CD1c-positive myeloid dendritic cell (primary cell): ENCODE results near the gene PACRG.
"Not testable (repeated sequence)": the region's sequence is repeated elsewhere in the genome, so short reads cannot be mapped to it uniquely, and the experiment has no call there.

Source experiments
- DNase-seq: peaks from one replicate; pipeline ENCODE4 v3.0.0-alpha.2; 2016; ENCODE audit errors: extremely low spot score

PACRG gene

GRCh38 chr6:162727322-162728182 is at the start of gene PACRG, which contains the start of gene PRKN:
Gene PACRG, plus strand, starts transcription at chr6:162727974.
Gene PRKN, minus strand, starts transcription at chr6:162727766.
- DNase-seq: peak; percentile 98

DNA sequence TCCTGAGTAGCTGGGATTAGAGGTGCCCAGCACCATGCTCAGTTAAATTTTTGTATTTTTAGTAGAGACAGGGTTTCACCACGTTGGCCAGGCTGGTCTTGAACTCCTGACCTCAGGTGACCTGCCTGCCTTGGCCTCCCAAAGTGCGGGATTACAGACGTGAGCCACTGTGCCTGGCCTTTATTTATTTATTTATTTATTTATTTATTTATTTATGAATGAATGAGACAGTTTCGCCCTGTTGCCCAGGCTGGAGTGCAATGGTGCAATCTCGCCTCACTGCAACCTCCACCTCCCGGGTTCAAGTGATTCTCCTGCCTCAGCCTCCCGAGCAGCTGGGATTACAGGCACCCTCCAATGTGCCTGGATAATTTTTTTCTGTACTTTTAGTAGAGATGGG is 48.9 kb upstream of the PACRG start:
- not testable (repeated sequence) for DNase-seq

GRCh38 chr6:162679681-162680080 is 48.1 kb upstream of the PACRG start:
- no peak for DNase-seq

GRCh38 chr6:162680367-162680766 is 47.4 kb upstream of the PACRG start:
- DNase-seq: no peak

DNA sequence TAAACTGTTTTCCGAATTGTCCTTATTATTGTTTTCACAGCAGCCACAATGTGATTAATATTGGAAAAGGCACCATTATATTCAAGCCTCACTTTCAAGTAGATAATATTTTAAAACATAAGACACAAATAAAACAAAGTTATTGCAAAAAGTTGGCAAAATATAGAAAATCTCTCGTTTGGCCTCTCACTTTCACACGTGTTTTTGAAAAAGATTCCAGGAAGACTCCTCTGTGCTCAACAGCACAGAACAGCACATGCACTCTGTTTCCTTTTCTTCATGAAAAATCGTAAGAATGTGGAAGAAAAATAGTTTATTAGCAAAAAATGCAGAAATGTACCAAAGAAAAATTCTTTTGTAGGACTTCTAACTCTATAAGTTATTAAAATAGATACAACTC is 46.9 kb upstream of the PACRG start:
- DNase-seq: no peak

DNA sequence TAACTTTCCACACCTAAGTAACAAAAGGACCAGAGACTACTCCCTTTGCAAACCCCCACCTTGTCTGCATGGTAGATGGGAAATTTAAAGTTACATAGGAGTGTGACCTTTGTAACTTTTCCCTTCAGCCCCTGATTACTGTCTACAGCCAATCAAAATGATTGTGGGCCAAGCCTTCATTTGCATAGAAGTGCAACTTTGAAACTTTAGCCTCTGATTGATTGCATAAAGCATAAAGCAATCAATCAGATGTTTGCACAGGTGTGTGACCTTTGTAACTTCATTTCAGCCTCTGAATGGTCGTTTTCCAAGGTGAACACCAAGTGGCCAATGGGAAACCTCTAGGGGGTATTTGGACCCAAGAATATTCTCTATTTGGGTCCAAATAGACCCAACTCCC is 46.3 kb upstream of the PACRG start:
- DNase-seq: no peak

- no peak for DNase-seq
Observed at GRCh38 chr6:162683135-162683534, 44.6 kb upstream of the PACRG start.

DNA sequence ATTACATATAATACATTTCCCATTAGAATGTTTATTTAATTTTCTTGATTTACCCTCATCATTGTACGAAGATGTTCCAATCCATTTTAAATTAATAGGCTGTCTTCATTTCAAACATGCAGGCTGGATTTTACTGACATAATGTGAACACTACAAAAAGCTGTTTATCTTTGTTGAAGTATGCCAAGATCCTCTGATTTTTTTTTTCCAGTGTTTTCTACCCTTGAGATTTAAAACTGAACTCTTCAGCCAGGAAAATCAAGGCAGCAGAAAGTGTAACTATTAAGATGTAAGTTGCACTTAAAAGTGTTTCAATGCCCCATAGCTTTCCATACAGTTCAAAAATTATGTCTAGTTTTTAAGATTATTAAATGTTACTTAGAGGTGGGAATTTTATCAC is 43.7 kb upstream of the PACRG start:
- DNase-seq: no peak

DNA sequence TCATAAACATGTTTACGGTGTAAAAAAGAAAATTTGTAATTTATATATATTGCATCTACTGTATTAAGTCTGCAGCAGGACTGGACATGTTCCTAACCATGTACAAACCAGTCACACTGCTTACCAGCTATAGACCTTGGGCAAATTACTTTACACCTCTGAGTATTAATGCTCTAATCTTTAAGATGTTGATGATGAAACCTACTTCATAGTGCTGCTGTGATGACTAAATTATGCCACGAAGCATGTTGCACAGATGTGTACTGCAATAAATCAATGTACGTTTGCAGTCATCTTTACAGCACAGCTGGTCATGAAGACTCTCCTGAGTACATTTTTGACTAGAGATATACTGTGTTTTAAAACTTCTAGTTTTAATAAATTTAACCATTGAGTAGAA is 42.8 kb upstream of the PACRG start:
- DNase-seq: no peak

GRCh38 chr6:162685586-162685985 is 42.2 kb upstream of the PACRG start:
- DNase-seq: no peak

DNA sequence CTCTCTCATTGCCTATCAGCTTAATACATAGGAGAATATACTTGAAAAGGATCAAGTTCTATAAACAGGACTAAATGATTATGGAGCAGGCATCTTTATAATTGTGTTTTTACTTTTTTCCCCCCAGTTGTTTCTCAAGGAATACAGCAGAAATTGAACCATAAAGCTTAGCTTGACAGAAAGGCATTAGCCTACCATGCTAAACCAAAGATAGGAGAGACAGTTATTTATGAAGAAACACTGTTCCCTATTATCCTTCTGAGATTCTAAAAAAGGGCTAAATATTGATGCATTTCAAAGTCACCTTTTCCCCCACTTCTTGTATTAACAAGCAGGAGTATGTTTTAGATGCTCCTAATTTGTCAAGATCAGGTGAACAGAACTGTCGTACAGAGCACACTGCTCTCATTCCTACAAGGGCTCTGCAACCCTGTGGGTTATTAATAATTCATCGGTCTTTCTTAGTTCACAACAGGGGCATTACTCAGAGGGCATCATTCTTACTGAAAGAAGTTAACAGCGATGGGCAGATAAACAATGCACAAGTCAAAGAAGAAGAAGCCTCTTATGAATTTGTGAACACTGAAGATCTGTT is 38.9 kb upstream of the PACRG start:
- DNase-seq: no peak

GRCh38 chr6:162690158-162690557 is 37.6 kb upstream of the PACRG start:
- DNase-seq: no peak

- DNase-seq: no peak
Observed at GRCh38 chr6:162697872-162698403, 29.8 kb upstream of the PACRG start.

GRCh38 chr6:162698440-162698839 is 29.3 kb upstream of the PACRG start:
- DNase-seq: no peak

- no peak for DNase-seq
Observed at GRCh38 chr6:162699961-162700360, 27.8 kb upstream of the PACRG start.

- DNase-seq: no peak
Observed at GRCh38 chr6:162700966-162701365, 26.8 kb upstream of the PACRG start.

GRCh38 chr6:162701551-162701950 is 26.2 kb upstream of the PACRG start:
- no peak for DNase-seq

- no peak for DNase-seq
Observed at GRCh38 chr6:162702446-162702845, 25.3 kb upstream of the PACRG start.

DNA sequence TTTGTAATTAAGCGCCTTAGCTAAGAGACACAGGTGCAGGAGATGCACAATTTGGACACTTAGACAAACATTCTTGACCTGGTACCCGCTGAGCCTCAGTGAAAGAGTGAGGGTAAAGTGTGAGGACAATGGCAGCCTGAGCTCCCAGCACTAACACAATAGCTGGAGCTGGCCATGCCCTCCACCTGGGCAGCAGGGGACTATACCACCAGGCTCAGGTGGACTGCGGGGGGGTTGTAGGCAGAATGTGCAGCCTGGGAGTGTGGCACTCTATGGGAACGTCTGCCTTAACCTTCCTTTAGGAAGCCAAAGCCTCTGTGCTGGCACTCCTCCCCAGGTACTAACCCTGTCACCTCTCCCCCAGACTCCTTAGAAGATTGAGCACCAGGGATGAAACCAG is 23.8 kb upstream of the PACRG start:
- no peak for DNase-seq

DNA sequence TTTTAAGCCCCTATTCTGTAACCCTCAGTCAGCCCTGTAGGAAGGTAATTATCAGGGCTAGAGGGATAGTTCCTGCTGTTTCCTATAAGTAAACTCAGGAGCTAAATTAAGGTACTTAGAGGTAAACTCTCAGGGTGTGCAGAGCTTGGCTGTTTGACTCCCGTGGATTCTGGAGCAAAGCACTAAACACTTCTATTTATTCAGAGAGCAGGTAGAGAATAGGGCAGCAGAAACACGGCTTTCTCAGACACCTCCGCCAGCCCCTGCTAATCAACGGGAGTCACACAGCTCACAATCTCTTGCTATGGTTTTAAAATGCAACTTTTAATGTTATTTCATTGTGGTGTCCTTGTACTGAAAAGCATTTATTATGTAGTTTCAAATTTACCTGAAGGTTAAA is 22.0 kb upstream of the PACRG start:
- no peak for DNase-seq

GRCh38 chr6:162706232-162706631 is 21.5 kb upstream of the PACRG start:
- no peak for DNase-seq

- no peak for DNase-seq
Observed at GRCh38 chr6:162708971-162709370, 18.8 kb upstream of the PACRG start.

DNA sequence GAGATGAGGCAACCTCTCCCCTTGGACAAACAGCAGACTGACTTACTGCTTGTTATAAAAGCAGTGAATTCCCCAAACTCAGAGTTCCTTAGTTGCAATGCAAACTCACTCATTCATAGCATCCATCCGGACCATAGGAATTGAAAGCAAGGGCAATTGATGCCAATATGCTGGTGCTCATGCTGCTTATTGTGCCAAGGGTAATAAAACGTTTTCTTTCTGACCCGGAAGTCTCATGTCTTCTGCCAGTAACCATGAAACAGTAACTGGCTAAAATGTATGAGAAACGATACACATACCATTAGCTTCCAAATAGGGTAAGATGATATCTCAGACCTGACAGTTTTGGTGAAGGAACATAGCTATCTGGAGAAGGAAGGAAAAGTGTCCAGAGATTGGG is 18.3 kb upstream of the PACRG start:
- no peak for DNase-seq
